Thyroid gland (tissue), 4 donors: ENCODE data around the gene C1orf167.

Source experiments
- POLR2A ChIP-seq, 2 donors: fragments of 450-650 bp; IDR thresholded peaks; one replicate each; pipeline ENCODE4 v1.6.1; 2017; ENCODE audit warnings: antibody characterized with exemption in 2 of 2, mild to moderate bottlenecking in 2 of 2, moderate library complexity in 1 of 2
- TF ChIP-seq, protein P1 (sequence below), 6 experiments: fragments of 200-600 bp in 3 of 6; fragments of 450-650 bp in 3 of 6; sonication (generic) in 3 of 6; IDR thresholded peaks; one replicate each; pipeline ENCODE4 v1.5.1; 2016 to 2019; ENCODE audit warnings: antibody characterized with exemption in 6 of 6, mild to moderate bottlenecking in 2 of 6, inconsistent platforms in 1 of 6, moderate library complexity in 1 of 6

DNA sequence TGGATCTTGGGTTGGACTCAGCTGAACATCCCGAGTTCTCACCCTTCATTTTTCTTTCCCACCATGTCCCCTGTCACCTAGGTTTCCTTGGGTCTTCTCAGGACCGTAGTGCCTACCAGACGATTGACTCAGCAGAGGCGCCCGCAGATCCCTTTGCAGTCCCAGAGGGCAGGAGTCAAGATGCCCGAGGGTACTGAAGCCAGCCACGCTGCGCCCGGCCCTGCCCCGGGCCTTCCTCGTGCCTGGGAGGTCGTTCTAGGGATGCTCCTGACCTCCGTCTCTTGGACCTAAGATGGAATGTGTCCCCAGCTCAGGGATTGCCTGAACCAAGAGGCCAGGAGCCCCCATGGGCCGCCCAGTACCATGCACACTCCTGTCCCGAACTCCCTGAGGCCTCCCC is 12.0 kb upstream of the C1orf167 start:
- TF ChIP-seq, protein P1, sequence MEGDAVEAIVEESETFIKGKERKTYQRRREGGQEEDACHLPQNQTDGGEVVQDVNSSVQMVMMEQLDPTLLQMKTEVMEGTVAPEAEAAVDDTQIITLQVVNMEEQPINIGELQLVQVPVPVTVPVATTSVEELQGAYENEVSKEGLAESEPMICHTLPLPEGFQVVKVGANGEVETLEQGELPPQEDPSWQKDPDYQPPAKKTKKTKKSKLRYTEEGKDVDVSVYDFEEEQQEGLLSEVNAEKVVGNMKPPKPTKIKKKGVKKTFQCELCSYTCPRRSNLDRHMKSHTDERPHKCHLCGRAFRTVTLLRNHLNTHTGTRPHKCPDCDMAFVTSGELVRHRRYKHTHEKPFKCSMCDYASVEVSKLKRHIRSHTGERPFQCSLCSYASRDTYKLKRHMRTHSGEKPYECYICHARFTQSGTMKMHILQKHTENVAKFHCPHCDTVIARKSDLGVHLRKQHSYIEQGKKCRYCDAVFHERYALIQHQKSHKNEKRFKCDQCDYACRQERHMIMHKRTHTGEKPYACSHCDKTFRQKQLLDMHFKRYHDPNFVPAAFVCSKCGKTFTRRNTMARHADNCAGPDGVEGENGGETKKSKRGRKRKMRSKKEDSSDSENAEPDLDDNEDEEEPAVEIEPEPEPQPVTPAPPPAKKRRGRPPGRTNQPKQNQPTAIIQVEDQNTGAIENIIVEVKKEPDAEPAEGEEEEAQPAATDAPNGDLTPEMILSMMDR (IDR thresholded peaks at IDR 0.05): no peak
- no peak for TF ChIP-seq POLR2A (IDR thresholded peaks at IDR 0.05)
